GM10266 (cell line): ENCODE results near the gene CACNA1H.

Experiments used
- DNase-seq: peaks from one replicate; pipeline ENCODE4 v3.0.0; 2012; ENCODE audit errors: extremely low spot score
- CTCF ChIP-seq: IDR thresholded peaks from 2 replicates; pipeline ENCODE4 v1.5.1; 2012; ENCODE audit warnings: mild to moderate bottlenecking, low read depth; ENCODE audit not compliant: control insufficient read depth, insufficient read depth; ENCODE audit errors: missing control alignments

CACNA1H gene

GRCh38 chr16:1126586-1126985 lies 26.3 kb upstream of the CACNA1H start:
- no peak for DNase-seq
- TF ChIP-seq CTCF: no peak

- no peak for DNase-seq
- TF ChIP-seq CTCF: no peak
Measured at GRCh38 chr16:1127101-1127500, 25.8 kb upstream of the CACNA1H start.

GRCh38 chr16:1127971-1128715 lies 24.8 kb upstream of the CACNA1H start:
- DNase-seq: no peak
- TF ChIP-seq CTCF: no peak

GRCh38 chr16:1129106-1129960 lies 23.6 kb upstream of the CACNA1H start:
- no peak for DNase-seq
- TF ChIP-seq CTCF: no peak

- TF ChIP-seq CTCF: no peak
- DNase-seq: no peak
Measured at GRCh38 chr16:1130382-1130781, 22.5 kb upstream of the CACNA1H start.

GRCh38 chr16:1131378-1131994 lies 21.4 kb upstream of the CACNA1H start:
- TF ChIP-seq CTCF: no peak
- no peak for DNase-seq

- no peak for DNase-seq
- no peak for TF ChIP-seq CTCF
Measured at GRCh38 chr16:1132431-1132830, 20.5 kb upstream of the CACNA1H start.
